Right atrium auricular region (tissue), 2 donors: Measurements from ENCODE around the gene ZNF711. TPM values are rescaled to one million over a fixed set of nuclear protein-coding genes. Genes with fewer than 3 reads are reported as not detected.

Experiments used
- DNase-seq: peaks from one replicate; pipeline ENCODE4 v3.0.0-alpha.2; 2019; ENCODE audit warnings: low spot score
- H3K27ac ChIP-seq, 2 donors: fragments of 200-600 bp; sonication (generic); 1 replicate in 1 of 2; 2 replicates in 1 of 2; pipeline ENCODE4 v1.5.1; 2016 to 2019
- H3K27me3 ChIP-seq, 2 donors: fragments of 200-600 bp; sonication (generic); one replicate each; pipeline versions ENCODE4 v1.5.1 to v1.6.0; 2017 to 2019
- H3K36me3 ChIP-seq: fragments of 200-600 bp; sonication (generic); one replicate; pipeline ENCODE4 v1.5.1; 2016
- H3K4me1 ChIP-seq, 2 donors: fragments of 200-600 bp; sonication (generic); one replicate each; pipeline versions ENCODE4 v1.5.1 to v1.6.0; 2017 to 2019
- H3K4me3 ChIP-seq, 2 donors: fragments of 200-600 bp; sonication (generic); 1 replicate in 1 of 2; 2 replicates in 1 of 2; pipeline ENCODE4 v1.5.1; 2017 to 2019; ENCODE audit warnings: mild to moderate bottlenecking in 1 of 2, moderate library complexity in 1 of 2
- H3K9me3 ChIP-seq, 2 donors: fragments of 200-600 bp; sonication (generic); one replicate each; pipeline ENCODE4 v1.5.1; 2019
- CTCF ChIP-seq, 2 donors: fragments of 200-600 bp; sonication (generic); IDR thresholded peaks; one replicate each; pipeline ENCODE4 v1.5.1; 2019; ENCODE audit warnings: antibody characterized with exemption in 2 of 2
- total RNA-seq, 2 donors: library from RNA; depleted of rRNA; stranded (reverse); fragments of >200 nt; gene quantifications; one replicate each; pipeline ENCODE4 v1.1.0, GENCODE V29; 2016

Gene ZNF711
- total RNA-seq, result 1 to 10 TPM; 3.7 to 4.7 TPM

- no peaks in the 10 kb centered on the region for H3K4me1 ChIP-seq
- H3K27ac ChIP-seq, result peak within 1 kb of the TSS; percentile 57 to 68
- H3K36me3 ChIP-seq, result no peaks in the 10 kb centered on the region
- peak; percentile 60 for DNase-seq
- peak within 1 kb of the TSS; percentile 48 to 60 for H3K4me3 ChIP-seq
- H3K27me3 ChIP-seq, result no peaks in the 10 kb centered on the region
- no peak for TF ChIP-seq CTCF (IDR thresholded peaks at IDR 0.05)
- no peaks in the 10 kb centered on the region for H3K9me3 ChIP-seq
Measured at GRCh38 chrX:85243761-85244449, at the start of gene ZNF711, which contains the start of gene SATL1. Gene ZNF711, plus strand, starts transcription at chrX:85243991. Its CDS starts 3,582 bp downstream, at chrX:85247573. Gene SATL1, minus strand, starts transcription at chrX:85243779. Its CDS starts 134,811 bp downstream, at chrX:85108968.

- peaks cover 0 to 7% of the 10 kb centered on the region in 2 donors for H3K9me3 ChIP-seq
- H3K27ac ChIP-seq, result no peak overlapping the region
- H3K36me3 ChIP-seq, result no peaks in the 10 kb centered on the region
- no peak for TF ChIP-seq CTCF (IDR thresholded peaks at IDR 0.05)
- H3K4me3 ChIP-seq, result no peak overlapping the region
- no peaks in the 10 kb centered on the region for H3K27me3 ChIP-seq
- no peak for DNase-seq
- H3K4me1 ChIP-seq, result no peaks in the 10 kb centered on the region
Measured at GRCh38 chrX:85196319-85196718, 47.5 kb upstream of the ZNF711 start.

GRCh38 chrX:85203461-85203970, 40.3 kb upstream of the ZNF711 start:
- Histone ChIP-seq H3K27me3 (no peaks in the 10 kb centered on the region), H3K4me3 (no peak overlapping the region), H3K27ac (no peak overlapping the region), H3K36me3 (no peaks in the 10 kb centered on the region), H3K9me3 (no peaks in the 10 kb centered on the region), H3K4me1 (no peaks in the 10 kb centered on the region)
- TF ChIP-seq CTCF (IDR thresholded peaks at IDR 0.05), result no peak
- no peak for DNase-seq

- Histone ChIP-seq H3K27me3 (no peaks in the 10 kb centered on the region), H3K9me3 (no peaks in the 10 kb centered on the region), H3K36me3 (no peaks in the 10 kb centered on the region), H3K27ac (no peak overlapping the region), H3K4me1 (no peaks in the 10 kb centered on the region), H3K4me3 (no peak overlapping the region)
- TF ChIP-seq CTCF (IDR thresholded peaks at IDR 0.05), result no peak
- no peak for DNase-seq
Measured at GRCh38 chrX:85213792-85214530, 29.8 kb upstream of the ZNF711 start.

GRCh38 chrX:85215946-85216345, 27.8 kb upstream of the ZNF711 start:
- no peaks in the 10 kb centered on the region for H3K4me1 ChIP-seq
- no peak overlapping the region for H3K4me3 ChIP-seq
- no peaks in the 10 kb centered on the region for H3K27me3 ChIP-seq
- H3K27ac ChIP-seq, result no peak overlapping the region
- no peaks in the 10 kb centered on the region for H3K36me3 ChIP-seq
- no peaks in the 10 kb centered on the region for H3K9me3 ChIP-seq
- TF ChIP-seq CTCF (IDR thresholded peaks at IDR 0.05), result no peak
- DNase-seq, result no peak
